Measurements from ENCODE around the gene MLANA. TPM values are rescaled to one million over a fixed set of nuclear protein-coding genes. Genes with fewer than 3 reads are reported as not detected.
A peak's percentile ranks its signal among the peaks of the same experiment; 100 is the strongest.

Gene MLANA
- total RNA-seq, 3 donors from 2014 or later (not counting 1 experiment from before 2014, with no cell fraction given) = not detected

GRCh38 chr9:5939530-5939929, 48.8 kb downstream of the MLANA start:
- no peaks in the 10 kb centered on the region for H3K27me3 ChIP-seq (ENCODE audit: control insufficient read depth, insufficient read depth, low read length)
- no peaks in the 10 kb centered on the region for H3K27me3 Mint-ChIP-seq (ENCODE audit: low read depth in 2 of 2)
- H3K27ac ChIP-seq (ENCODE audit: low read length) = no peak overlapping the region
- H3K36me3 ChIP-seq (ENCODE audit: control insufficient read depth, insufficient read depth, low read length) = no peaks in the 10 kb centered on the region
- no peak overlapping the region for H3K27ac Mint-ChIP-seq
- H3K4me1 Mint-ChIP-seq = no peaks in the 10 kb centered on the region
- H3K9me3 ChIP-seq (ENCODE audit: control insufficient read depth, insufficient read depth, low read length) = no peaks in the 10 kb centered on the region
- no peak overlapping the region for H3K4me3 Mint-ChIP-seq
- no peaks in the 10 kb centered on the region for H3K36me3 Mint-ChIP-seq
- H3K4me3 ChIP-seq (ENCODE audit: low read length) = no peak overlapping the region
- no peaks in the 10 kb centered on the region for H3K9me3 Mint-ChIP-seq
- no peak for DNase-seq
- ATAC-seq = no peak
- intact Hi-C loops (cut with micrococcal nuclease) = no loop called here
- TF ChIP-seq CTCF (IDR thresholded peaks at IDR 0.05) = no peak
- H3K4me1 ChIP-seq (ENCODE audit: control insufficient read depth, insufficient read depth, low read length) = no peaks in the 10 kb centered on the region

- H3K27me3 Mint-ChIP-seq (ENCODE audit: low read depth in 2 of 2) = no peaks in the 10 kb centered on the region
- no peak for DNase-seq
- no peaks in the 10 kb centered on the region for H3K9me3 ChIP-seq (ENCODE audit: control insufficient read depth, insufficient read depth, low read length)
- no peak for ATAC-seq
- no peaks in the 10 kb centered on the region for H3K9me3 Mint-ChIP-seq
- no peak overlapping the region for H3K27ac Mint-ChIP-seq
- no peaks in the 10 kb centered on the region for H3K36me3 ChIP-seq (ENCODE audit: control insufficient read depth, insufficient read depth, low read length)
- no peaks in the 10 kb centered on the region for H3K4me1 Mint-ChIP-seq
- H3K27ac ChIP-seq (ENCODE audit: low read length) = no peak overlapping the region
- no peaks in the 10 kb centered on the region for H3K36me3 Mint-ChIP-seq
- no peak overlapping the region for H3K4me3 Mint-ChIP-seq
- WGBS (ENCODE audit: insufficient coverage) = no CpG with 5 or more reads among the region's 2 CpGs
- no peak for TF ChIP-seq CTCF (IDR thresholded peaks at IDR 0.05)
- no peak overlapping the region for H3K4me3 ChIP-seq (ENCODE audit: low read length)
- H3K27me3 ChIP-seq (ENCODE audit: control insufficient read depth, insufficient read depth, low read length) = no peaks in the 10 kb centered on the region
- H3K4me1 ChIP-seq (ENCODE audit: control insufficient read depth, insufficient read depth, low read length) = no peaks in the 10 kb centered on the region
- intact Hi-C loops (cut with micrococcal nuclease) = no loop called here
Measured at GRCh38 chr9:5941214-5941613, 50.5 kb downstream of the MLANA start.

GRCh38 chr9:5945112-5945511, 54.4 kb downstream of the MLANA start:
- H3K4me1 ChIP-seq (ENCODE audit: control insufficient read depth, insufficient read depth, low read length) = peaks cover 2% of the 10 kb centered on the region
- intact Hi-C loops (cut with micrococcal nuclease) = no loop called here
- no peaks in the 10 kb centered on the region for H3K36me3 ChIP-seq (ENCODE audit: control insufficient read depth, insufficient read depth, low read length)
- H3K4me3 Mint-ChIP-seq = no peak overlapping the region
- no peak overlapping the region for H3K27ac ChIP-seq (ENCODE audit: low read length)
- no peaks in the 10 kb centered on the region for H3K9me3 ChIP-seq (ENCODE audit: control insufficient read depth, insufficient read depth, low read length)
- H3K27ac Mint-ChIP-seq = no peak overlapping the region
- 55% methylated on average over 1 of the region's 1 CpG for WGBS (ENCODE audit: insufficient coverage)
- H3K4me3 ChIP-seq (ENCODE audit: low read length) = no peak overlapping the region
- H3K4me1 Mint-ChIP-seq = peaks cover 23 to 31% of the 10 kb centered on the region in 2 donors
- H3K9me3 Mint-ChIP-seq = no peaks in the 10 kb centered on the region
- no peaks in the 10 kb centered on the region for H3K27me3 ChIP-seq (ENCODE audit: control insufficient read depth, insufficient read depth, low read length)
- ATAC-seq = no peak
- H3K27me3 Mint-ChIP-seq (ENCODE audit: low read depth in 2 of 2) = no peaks in the 10 kb centered on the region
- no peak for DNase-seq
- H3K36me3 Mint-ChIP-seq = no peaks in the 10 kb centered on the region
- no peak for TF ChIP-seq CTCF (IDR thresholded peaks at IDR 0.05)

- H3K4me1 Mint-ChIP-seq = peaks cover 23 to 31% of the 10 kb centered on the region in 2 donors
- 50% methylated on average over 1 of the region's 2 CpGs for WGBS (ENCODE audit: insufficient coverage)
- Histone ChIP-seq H3K36me3 (ENCODE audit: control insufficient read depth, insufficient read depth, low read length) (no peaks in the 10 kb centered on the region), H3K4me1 (ENCODE audit: control insufficient read depth, insufficient read depth, low read length) (peaks cover 2% of the 10 kb centered on the region), H3K27ac (ENCODE audit: low read length) (peak overlapping the region; percentile 2), H3K9me3 (ENCODE audit: control insufficient read depth, insufficient read depth, low read length) (no peaks in the 10 kb centered on the region), H3K27me3 (ENCODE audit: control insufficient read depth, insufficient read depth, low read length) (no peaks in the 10 kb centered on the region), H3K4me3 (ENCODE audit: low read length) (no peak overlapping the region)
- H3K9me3 Mint-ChIP-seq = no peaks in the 10 kb centered on the region
- peak overlapping the region; percentile 79 for H3K4me3 Mint-ChIP-seq
- H3K27ac Mint-ChIP-seq = peak overlapping the region; percentile 75 to 81
- intact Hi-C loops (cut with micrococcal nuclease) = loop anchor here (2.0 kb wide), 2 partner anchors 27 to 121 kb away; no protein-coding TSS in a partner anchor
- peak in 1 of 2 donors; percentile 25 for DNase-seq
- no peak for TF ChIP-seq CTCF (IDR thresholded peaks at IDR 0.05)
- H3K36me3 Mint-ChIP-seq = no peaks in the 10 kb centered on the region
- H3K27me3 Mint-ChIP-seq (ENCODE audit: low read depth in 2 of 2) = no peaks in the 10 kb centered on the region
- peak; percentile 81 to 92 (median 87) for ATAC-seq
Measured at GRCh38 chr9:5947912-5948311, 57.2 kb downstream of the MLANA start.
